Endothelial cell of umbilical vein (primary cell): Measurements from ENCODE around the gene CNTNAP2. TPM values are rescaled to one million over a fixed set of nuclear protein-coding genes. Genes with fewer than 3 reads are reported as not detected.

Source experiments
- BruUV-seq: library from RNA; stranded (reverse); fragments of 400-500 nt; replicated peaks from 2 replicates; lab custom pipeline; 2021; lab: Mats Ljungman, UMichigan
- CTCF ChIA-PET: fragments of 300-600, 350-600 bp; sonication (Branson Sonifier 250); formaldehyde crosslinking; loops from one replicate; lab custom pipeline; 2021; ENCODE audit warnings: antibody characterized with exemption, inconsistent platforms; lab: Charles Lee
- POLR2A ChIA-PET: fragments of 300-600, 350-600 bp; sonication (Branson Sonifier 250); formaldehyde crosslinking; loops from one replicate; lab custom pipeline; 2021; ENCODE audit warnings: antibody characterized with exemption, inconsistent platforms; lab: Charles Lee
- DNase-seq: peaks from one replicate; pipeline ENCODE4 v3.0.0-alpha.2; 2011; ENCODE audit warnings: low read depth, low spot score
- FAIRE-seq: peaks from 2 replicates; lab custom pipeline; 2011; peaks lifted over from hg19 to GRCh38; lab: Jason Lieb, UNC
- H2AFZ ChIP-seq: 2 replicates; pipeline ENCODE4 v1.6.0; 2012; ENCODE audit warnings: low read depth, low read length, control low read depth, inconsistent platforms
- H3K27ac ChIP-seq: 2 replicates; pipeline ENCODE4 v1.5.1; 2011; ENCODE audit warnings: low read depth, mild to moderate bottlenecking, control low read depth, low read length, moderate library complexity; ENCODE audit not compliant: insufficient read depth
- H3K27me3 ChIP-seq, 2 experiments: 2 replicates each; pipeline versions ENCODE4 v1.6.0 to v1.6.1; 2011; ENCODE audit warnings: low read length in 2 of 2, mixed read lengths in 1 of 2; ENCODE audit not compliant: control insufficient read depth in 2 of 2, insufficient read depth in 2 of 2
- H3K36me3 ChIP-seq, 2 experiments: 2 replicates in 1 of 2; 3 replicates in 1 of 2; pipeline ENCODE4 v1.5.1; 2011; ENCODE audit warnings: low read length in 2 of 2, mild to moderate bottlenecking in 1 of 2, moderate library complexity in 1 of 2; ENCODE audit not compliant: control insufficient read depth in 2 of 2, insufficient read depth in 2 of 2; ENCODE audit errors: extremely low read depth in 1 of 2
- H3K4me1 ChIP-seq: 3 replicates; pipeline ENCODE4 v1.5.1; 2011; ENCODE audit warnings: mild to moderate bottlenecking, low read length; ENCODE audit not compliant: control insufficient read depth, insufficient read depth; ENCODE audit errors: extremely low read depth
- H3K4me2 ChIP-seq: 2 replicates; pipeline ENCODE4 v1.6.1; 2011; ENCODE audit warnings: low read length, control low read depth, mixed read lengths; ENCODE audit not compliant: insufficient read depth
- H3K4me3 ChIP-seq, 3 experiments: fragments of 200-600 bp in 1 of 3; sonication (generic), shearing (Covaris generic) in 1 of 3; replicated peaks in 1 of 3; 2 replicates each; pipeline ENCODE4 v1.5.1; 2011 to 2016; ENCODE audit warnings: control low read depth in 3 of 3, low read length in 3 of 3, mild to moderate bottlenecking in 2 of 3, inconsistent platforms in 1 of 3, low read depth in 1 of 3, moderate library complexity in 1 of 3; ENCODE audit not compliant: insufficient read depth in 1 of 3
- H3K79me2 ChIP-seq: 2 replicates; pipeline ENCODE4 v1.6.0; 2012; ENCODE audit warnings: low read length, inconsistent platforms; ENCODE audit not compliant: control insufficient read depth, insufficient read depth
- H3K9ac ChIP-seq: replicated peaks from 2 replicates; pipeline ENCODE3; 2011; ENCODE audit warnings: low read length, control low read depth; ENCODE audit not compliant: insufficient read depth; ENCODE audit errors: extremely low read depth
- H3K9me1 ChIP-seq: replicated peaks from 3 replicates; pipeline ENCODE4 v1.6.0; 2011; ENCODE audit warnings: mild to moderate bottlenecking, low read length; ENCODE audit not compliant: control insufficient read depth, insufficient read depth; ENCODE audit errors: extremely low read depth
- H3K9me3 ChIP-seq: replicated peaks from 2 replicates; pipeline ENCODE4 v1.5.1; 2012; ENCODE audit warnings: low read length, inconsistent platforms; ENCODE audit not compliant: control insufficient read depth, insufficient read depth
- H4K20me1 ChIP-seq: replicated peaks from 2 replicates; pipeline ENCODE3; 2011; ENCODE audit warnings: mild to moderate bottlenecking, low read length; ENCODE audit not compliant: control insufficient read depth, insufficient read depth; ENCODE audit errors: extremely low read depth
- EZH2 ChIP-seq: IDR thresholded peaks from 2 replicates; pipeline ENCODE4 v1.6.1; 2012; ENCODE audit warnings: borderline replicate concordance, low read depth, mild to moderate bottlenecking, moderate library complexity, low read length, inconsistent platforms; ENCODE audit not compliant: severe bottlenecking
- FOS ChIP-seq: IDR thresholded peaks from 2 replicates; pipeline ENCODE4 v1.6.1; 2011; ENCODE audit warnings: mild to moderate bottlenecking, low read length, moderate library complexity, borderline replicate concordance; ENCODE audit not compliant: insufficient read depth
- GATA2 ChIP-seq: IDR thresholded peaks from 2 replicates; pipeline ENCODE4 v1.7.0; 2011; ENCODE audit warnings: low read depth, mild to moderate bottlenecking, moderate library complexity, mixed read lengths, low read length; ENCODE audit not compliant: insufficient read length, insufficient read depth
- JUN ChIP-seq: IDR thresholded peaks from 2 replicates; pipeline ENCODE4 v1.6.1; 2011; ENCODE audit warnings: borderline replicate concordance, low read depth; ENCODE audit not compliant: insufficient read length, insufficient read depth
- MYC ChIP-seq: IDR thresholded peaks from one replicate; pipeline ENCODE4 v1.6.1; 2011; ENCODE audit warnings: mild to moderate bottlenecking, low read depth, low read length
- POLR2A ChIP-seq: IDR thresholded peaks from 2 replicates; pipeline ENCODE4 v1.6.1; 2012; ENCODE audit warnings: low read depth, mild to moderate bottlenecking, control low read depth, low read length
- POLR2AphosphoS5 ChIP-seq: IDR thresholded peaks from 2 replicates; pipeline ENCODE4 v1.6.1; 2012; ENCODE audit warnings: low read depth, mild to moderate bottlenecking, control low read depth, low read length, moderate library complexity; ENCODE audit not compliant: insufficient read depth
- dilution Hi-C: fragments of 300-500 bp; cut with MboI; formaldehyde crosslinking; loops from one replicate; pipeline ENCODE4 v1.15.0; 2019; ENCODE audit warnings: low sequenced_read_pairs; ENCODE audit not compliant: extremely low pct_ligation_motif_present
- intact Hi-C: fragments of 100-400 bp; cut with micrococcal nuclease; formaldehyde crosslinking; loops from one replicate; pipeline ENCODE4 v1.10.0; 2022
- polyA plus RNA-seq, 4 experiments: library from polyadenylated mRNA; depleted of rRNA in 3 of 4; stranded (reverse) in 3 of 4; unstranded in 1 of 4; fragments of >200 nt; gene quantifications; 2 replicates each; pipeline versions ENCODE4 v1.2.1 to v1.2.3, GENCODE V29; 2011 to 2012; ENCODE audit warnings: missing spikeins in 1 of 4
- total RNA-seq: library from RNA; stranded (reverse); gene quantifications from 2 replicates; pipeline ENCODE4 v1.2.3, GENCODE V29; 2021
- TF ChIP-seq, protein P1 (sequence below): IDR thresholded peaks from 2 replicates; pipeline ENCODE4 v1.6.1; 2011; ENCODE audit not compliant: insufficient read depth, insufficient read length
- TF ChIP-seq, protein P2 (sequence below), 2 donors: IDR thresholded peaks; 1 replicate in 1 of 2; 2 replicates in 1 of 2; pipeline ENCODE4 v1.5.1; 2011; ENCODE audit warnings: low read length in 2 of 2, mild to moderate bottlenecking in 2 of 2, moderate library complexity in 2 of 2, control low read depth in 1 of 2, inconsistent platforms in 1 of 2, low read depth in 1 of 2; ENCODE audit not compliant: insufficient read depth in 1 of 2; ENCODE audit errors: extremely low read depth in 1 of 2

CNTNAP2 gene
- total and polyA plus RNA-seq, 2 donors (not counting 3 experiments of a cell fraction or from before 2014, with no cell fraction given), result not detected

DNA sequence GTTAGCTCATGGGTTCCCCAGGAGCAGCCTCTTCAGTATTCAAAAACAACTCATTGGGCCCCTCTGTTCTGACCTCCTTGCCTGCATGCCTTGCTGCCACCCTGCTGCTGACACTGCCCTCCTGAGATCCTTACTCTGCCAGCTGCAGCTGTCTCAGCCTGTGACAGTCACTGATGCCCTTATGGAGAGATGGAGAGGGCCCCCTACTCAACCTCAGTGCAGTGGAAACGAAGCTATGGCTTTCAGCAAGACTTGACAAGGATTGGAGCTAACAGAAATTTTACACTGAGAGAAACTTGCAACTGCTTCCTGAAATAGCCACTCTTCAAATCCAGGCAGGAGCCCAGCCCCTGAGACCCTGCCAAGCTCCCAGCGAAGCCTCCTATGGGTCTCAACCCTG lies 1795.7 kb downstream of the CNTNAP2 start:
- Histone ChIP-seq H3K4me3 (no peak overlapping the region), H3K79me2 (no peaks in the 10 kb centered on the region), H3K9me3 (peaks cover 4% of the 10 kb centered on the region), H3K9me1 (no peaks in the 10 kb centered on the region), H3K27ac (no peak overlapping the region), H3K4me1 (no peaks in the 10 kb centered on the region), H3K36me3 (no peaks in the 10 kb centered on the region), H3K4me2 (no peak overlapping the region), H3K9ac (no peak overlapping the region), H3K27me3 (no peaks in the 10 kb centered on the region), H2AFZ (no peak overlapping the region), H4K20me1 (no peaks in the 10 kb centered on the region)
- FAIRE-seq (no peak), DNase-seq (no peak)
- BruUV-seq, result no TSS peak
- intact Hi-C loops (no loop called here), dilution Hi-C loops (no loop called here)
- TF ChIP-seq, protein P1, sequence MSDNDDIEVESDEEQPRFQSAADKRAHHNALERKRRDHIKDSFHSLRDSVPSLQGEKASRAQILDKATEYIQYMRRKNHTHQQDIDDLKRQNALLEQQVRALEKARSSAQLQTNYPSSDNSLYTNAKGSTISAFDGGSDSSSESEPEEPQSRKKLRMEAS, result no peak
- TF ChIP-seq POLR2A, result no peak
- TF ChIP-seq JUN, result no peak
- no peak for TF ChIP-seq GATA2
- no peak for TF ChIP-seq EZH2
- no peak for TF ChIP-seq MYC
- TF ChIP-seq FOS, result no peak
- TF ChIP-seq, protein P2, sequence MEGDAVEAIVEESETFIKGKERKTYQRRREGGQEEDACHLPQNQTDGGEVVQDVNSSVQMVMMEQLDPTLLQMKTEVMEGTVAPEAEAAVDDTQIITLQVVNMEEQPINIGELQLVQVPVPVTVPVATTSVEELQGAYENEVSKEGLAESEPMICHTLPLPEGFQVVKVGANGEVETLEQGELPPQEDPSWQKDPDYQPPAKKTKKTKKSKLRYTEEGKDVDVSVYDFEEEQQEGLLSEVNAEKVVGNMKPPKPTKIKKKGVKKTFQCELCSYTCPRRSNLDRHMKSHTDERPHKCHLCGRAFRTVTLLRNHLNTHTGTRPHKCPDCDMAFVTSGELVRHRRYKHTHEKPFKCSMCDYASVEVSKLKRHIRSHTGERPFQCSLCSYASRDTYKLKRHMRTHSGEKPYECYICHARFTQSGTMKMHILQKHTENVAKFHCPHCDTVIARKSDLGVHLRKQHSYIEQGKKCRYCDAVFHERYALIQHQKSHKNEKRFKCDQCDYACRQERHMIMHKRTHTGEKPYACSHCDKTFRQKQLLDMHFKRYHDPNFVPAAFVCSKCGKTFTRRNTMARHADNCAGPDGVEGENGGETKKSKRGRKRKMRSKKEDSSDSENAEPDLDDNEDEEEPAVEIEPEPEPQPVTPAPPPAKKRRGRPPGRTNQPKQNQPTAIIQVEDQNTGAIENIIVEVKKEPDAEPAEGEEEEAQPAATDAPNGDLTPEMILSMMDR (IDR thresholded peaks at IDR 0.05; ENCODE audit: extremely low read depth in 1 of 2, insufficient read depth in 1 of 2, low read depth in 1 of 2, low read length in 2 of 2), result no peak
- no peak for TF ChIP-seq POLR2AphosphoS5
- POLR2A ChIA-PET, result no interaction called here
- CTCF ChIA-PET, result no interaction called here
